Measurements from ENCODE around the gene RAB20.

Gene RAB20

DNA sequence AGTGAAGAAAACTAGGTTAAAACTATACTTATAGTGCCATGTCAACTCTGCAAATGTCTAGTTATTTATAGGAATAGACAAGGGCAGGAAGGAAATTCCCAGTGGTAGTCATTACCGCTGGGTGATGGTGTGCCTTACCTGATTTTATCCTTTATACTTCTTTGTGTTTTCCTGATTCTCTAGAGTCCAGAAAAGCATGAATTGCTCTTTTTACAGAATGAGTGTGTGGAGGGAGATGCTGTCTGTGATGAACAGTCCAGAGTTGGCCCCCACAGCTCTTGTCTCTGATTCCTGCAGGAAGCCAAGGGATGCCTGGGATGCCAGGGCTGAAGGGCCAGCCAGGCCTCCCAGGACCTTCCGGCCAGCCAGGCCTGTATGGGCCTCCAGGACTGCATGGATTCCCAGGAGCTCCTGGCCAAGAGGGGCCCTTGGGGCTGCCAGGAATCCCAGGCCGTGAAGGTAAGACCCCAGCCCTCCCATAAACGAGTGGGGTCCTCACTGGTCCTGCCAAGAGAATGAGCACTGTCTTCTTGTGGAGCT, 83.7 kb downstream of the RAB20 start:
- TF ChIP-seq, protein P1, sequence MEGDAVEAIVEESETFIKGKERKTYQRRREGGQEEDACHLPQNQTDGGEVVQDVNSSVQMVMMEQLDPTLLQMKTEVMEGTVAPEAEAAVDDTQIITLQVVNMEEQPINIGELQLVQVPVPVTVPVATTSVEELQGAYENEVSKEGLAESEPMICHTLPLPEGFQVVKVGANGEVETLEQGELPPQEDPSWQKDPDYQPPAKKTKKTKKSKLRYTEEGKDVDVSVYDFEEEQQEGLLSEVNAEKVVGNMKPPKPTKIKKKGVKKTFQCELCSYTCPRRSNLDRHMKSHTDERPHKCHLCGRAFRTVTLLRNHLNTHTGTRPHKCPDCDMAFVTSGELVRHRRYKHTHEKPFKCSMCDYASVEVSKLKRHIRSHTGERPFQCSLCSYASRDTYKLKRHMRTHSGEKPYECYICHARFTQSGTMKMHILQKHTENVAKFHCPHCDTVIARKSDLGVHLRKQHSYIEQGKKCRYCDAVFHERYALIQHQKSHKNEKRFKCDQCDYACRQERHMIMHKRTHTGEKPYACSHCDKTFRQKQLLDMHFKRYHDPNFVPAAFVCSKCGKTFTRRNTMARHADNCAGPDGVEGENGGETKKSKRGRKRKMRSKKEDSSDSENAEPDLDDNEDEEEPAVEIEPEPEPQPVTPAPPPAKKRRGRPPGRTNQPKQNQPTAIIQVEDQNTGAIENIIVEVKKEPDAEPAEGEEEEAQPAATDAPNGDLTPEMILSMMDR (IDR thresholded peaks at IDR 0.05; ENCODE audit: insufficient read depth, missing control alignments): no peak
- FAIRE-seq (no peak), DNase-seq (ENCODE audit: insufficient read length, low spot score) (no peak)

DNA sequence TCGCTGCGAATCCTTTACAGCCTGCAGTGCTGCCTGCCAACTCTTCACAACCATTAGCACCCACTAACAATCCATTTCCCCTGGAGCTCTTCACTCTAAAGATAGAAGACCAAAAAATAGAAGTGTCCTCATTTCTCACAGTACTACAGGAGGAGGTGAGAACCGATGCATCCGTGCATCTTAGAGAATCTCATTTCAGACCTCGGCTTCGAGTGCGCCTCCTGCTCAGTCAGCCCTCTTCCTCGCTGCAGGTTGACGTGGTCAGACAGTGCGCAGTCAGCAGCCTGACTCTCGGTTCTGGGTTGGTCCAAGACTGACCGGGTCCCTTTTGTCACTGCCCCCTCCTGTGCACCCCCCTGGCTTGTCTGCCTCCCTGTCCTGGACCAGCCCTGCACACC, 85.3 kb downstream of the RAB20 start:
- no peak for FAIRE-seq

DNA sequence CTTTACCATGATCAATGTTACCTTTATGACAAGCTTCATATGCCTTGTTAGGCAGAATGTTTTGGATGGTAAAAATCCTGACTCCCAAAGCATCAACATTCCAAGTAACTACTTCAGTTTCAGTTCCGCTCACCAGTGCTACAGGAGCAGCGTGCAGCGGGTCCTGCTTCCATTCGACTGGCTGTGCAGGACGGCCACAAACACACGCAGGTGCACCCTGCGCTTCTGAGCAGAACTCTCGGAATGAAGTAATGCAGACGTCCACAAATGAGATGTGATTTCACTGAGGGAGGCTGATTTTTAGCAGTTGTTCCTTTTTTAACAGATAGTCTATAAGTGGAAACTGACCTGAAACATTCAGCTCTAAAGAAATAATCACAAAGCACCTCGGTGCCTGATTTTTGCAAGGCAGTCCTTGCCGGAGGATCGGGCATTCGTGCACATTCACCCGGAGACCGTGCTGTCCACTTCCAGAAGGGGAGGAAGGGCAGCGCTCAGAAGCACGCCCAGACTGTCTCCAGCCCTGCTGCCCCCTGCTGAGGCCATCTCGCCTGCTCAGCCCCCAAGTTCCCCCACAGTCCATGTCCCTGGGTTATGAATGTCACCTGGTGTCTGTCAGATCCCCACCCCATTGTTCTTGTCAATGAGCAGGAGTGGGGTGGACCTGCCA, 85.8 kb downstream of the RAB20 start:
- FAIRE-seq: no peak
- no peak for DNase-seq (ENCODE audit: insufficient read length, low spot score)
- TF ChIP-seq, protein P1 (IDR thresholded peaks at IDR 0.05; ENCODE audit: insufficient read depth, missing control alignments): no peak

More for the DNA sequence above, 85.3 kb downstream of the RAB20 start:
- no peak for DNase-seq (ENCODE audit: insufficient read length, low spot score)
- TF ChIP-seq, protein P1 (IDR thresholded peaks at IDR 0.05; ENCODE audit: insufficient read depth, missing control alignments): no peak

DNA sequence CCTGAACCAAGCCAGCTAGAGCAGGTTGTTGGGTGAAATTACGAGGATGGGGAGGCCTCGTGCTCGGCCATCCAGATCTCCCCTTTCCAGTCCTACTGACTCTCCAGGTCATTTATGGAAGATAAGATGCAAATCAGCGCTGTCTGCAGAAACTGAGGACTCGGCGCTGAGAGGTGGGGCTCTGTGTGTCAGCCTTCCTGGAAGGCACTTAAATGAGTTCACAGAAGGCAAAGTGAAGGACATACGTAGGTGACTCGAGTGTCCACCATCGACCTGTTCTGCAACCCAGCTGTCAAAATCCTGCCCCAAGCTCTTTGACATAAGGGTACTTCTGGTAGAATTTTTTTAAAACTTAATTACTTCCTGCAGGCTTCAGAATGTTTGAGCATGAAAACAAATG, 86.4 kb downstream of the RAB20 start:
- TF ChIP-seq, protein P1 (IDR thresholded peaks at IDR 0.05; ENCODE audit: insufficient read depth, missing control alignments): no peak
- FAIRE-seq: no peak
- no peak for DNase-seq (ENCODE audit: insufficient read length, low spot score)

DNA sequence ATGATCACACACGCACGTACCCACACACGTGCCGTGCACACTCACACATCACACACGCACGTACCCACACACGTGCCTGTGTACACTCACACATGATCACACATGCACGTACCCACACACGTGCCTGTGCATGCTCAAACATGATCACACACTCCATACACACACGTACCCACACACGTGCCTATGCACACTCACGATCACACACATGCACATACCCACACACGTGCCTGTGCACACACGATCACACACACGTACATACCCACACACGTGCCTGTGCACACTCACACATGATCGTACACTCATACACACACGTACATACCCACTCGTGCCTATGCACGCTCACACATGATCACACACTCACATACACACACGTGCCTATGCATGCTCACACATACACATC, 86.8 kb downstream of the RAB20 start:
- FAIRE-seq: no peak
- TF ChIP-seq, protein P1 (IDR thresholded peaks at IDR 0.05; ENCODE audit: insufficient read depth, missing control alignments): no peak
- DNase-seq (ENCODE audit: insufficient read length, low spot score): no peak
